SU-DHL-6 (cell line): Measurements from ENCODE around the gene VWA8.

Experiments
- H2AFZ ChIP-seq: fragments of 200-600 bp; sonication (generic); 2 replicates; pipeline ENCODE4 v1.6.1; 2014; ENCODE audit warnings: low read depth, mild to moderate bottlenecking, moderate library complexity, mixed read lengths, antibody characterized with exemption, low read length; ENCODE audit not compliant: severe bottlenecking
- H3F3A ChIP-seq: fragments of 200-600 bp; shearing (Covaris generic); 2 replicates; pipeline ENCODE4 v1.6.0; 2016; ENCODE audit warnings: antibody characterized with exemption, mild to moderate bottlenecking; ENCODE audit not compliant: insufficient read depth
- H3K27ac ChIP-seq: fragments of 200-600 bp; sonication (generic); 2 replicates; pipeline ENCODE4 v1.5.1; 2016; ENCODE audit warnings: low read depth, mild to moderate bottlenecking, low read length, moderate library complexity, mixed read lengths
- H3K27me3 ChIP-seq: fragments of 200-600 bp; sonication (generic), shearing (Covaris generic); 2 replicates; pipeline ENCODE4 v1.6.0; 2014; ENCODE audit warnings: mild to moderate bottlenecking, low read length
- H3K36me3 ChIP-seq: fragments of 200-600 bp; sonication (generic); 2 replicates; pipeline ENCODE4 v1.6.1; 2014; ENCODE audit warnings: mild to moderate bottlenecking, low read length, mixed read lengths
- H3K4me2 ChIP-seq: fragments of 300-600, 200-600 bp; shearing (Covaris generic), sonication (generic); 2 replicates; pipeline ENCODE4 v1.6.0; 2014; ENCODE audit warnings: low read length, low read depth, mild to moderate bottlenecking; ENCODE audit not compliant: poor library complexity, severe bottlenecking
- H3K4me3 ChIP-seq: fragments of 200-600 bp; sonication (generic); 2 replicates; pipeline ENCODE4 v1.5.1; 2014; ENCODE audit warnings: antibody characterized with exemption, low read length, mild to moderate bottlenecking, mixed read lengths; ENCODE audit not compliant: insufficient read depth, poor library complexity, severe bottlenecking
- H3K79me2 ChIP-seq: fragments of 200-600 bp; sonication (generic); 2 replicates; pipeline ENCODE4 v1.6.1; 2014; ENCODE audit warnings: mild to moderate bottlenecking, low read length, moderate library complexity; ENCODE audit not compliant: insufficient read depth
- H3K9ac ChIP-seq: fragments of 200-600 bp; sonication (generic); 2 replicates; pipeline ENCODE4 v1.7.0; 2014; ENCODE audit warnings: mild to moderate bottlenecking, low read length
- H3K9me2 ChIP-seq: fragments of 200-600 bp; sonication (generic); replicated peaks from 2 replicates; pipeline ENCODE4 v1.6.1; 2014; ENCODE audit warnings: low read length; ENCODE audit not compliant: insufficient read depth
- H3K9me3 ChIP-seq: fragments of 200-600 bp; sonication (generic); 2 replicates; pipeline ENCODE4 v1.6.1; 2014; ENCODE audit warnings: low read length, mixed read lengths; ENCODE audit not compliant: insufficient read depth
- H4K20me1 ChIP-seq: fragments of 200-600 bp; sonication (generic); 2 replicates; pipeline ENCODE4 v1.6.1; 2014; ENCODE audit warnings: low read depth, mild to moderate bottlenecking, antibody characterized with exemption, low read length, moderate library complexity, mixed read lengths
- CTCF ChIP-seq: fragments of 200-600 bp; sonication (generic); IDR thresholded peaks from one replicate; pipeline ENCODE4 v1.5.1; 2017; ENCODE audit warnings: antibody characterized with exemption, mild to moderate bottlenecking, low read length, moderate library complexity; ENCODE audit not compliant: insufficient read depth, poor library complexity, severe bottlenecking
- EZH2phosphoT487 ChIP-seq: fragments of 200-600 bp; sonication (generic), shearing (Covaris generic); conservative IDR thresholded peaks from 2 replicates; pipeline ENCODE4 v1.6.1; 2018; ENCODE audit warnings: mild to moderate bottlenecking, antibody characterized with exemption, low read length, moderate library complexity, mixed read lengths

The VWA8 gene

DNA sequence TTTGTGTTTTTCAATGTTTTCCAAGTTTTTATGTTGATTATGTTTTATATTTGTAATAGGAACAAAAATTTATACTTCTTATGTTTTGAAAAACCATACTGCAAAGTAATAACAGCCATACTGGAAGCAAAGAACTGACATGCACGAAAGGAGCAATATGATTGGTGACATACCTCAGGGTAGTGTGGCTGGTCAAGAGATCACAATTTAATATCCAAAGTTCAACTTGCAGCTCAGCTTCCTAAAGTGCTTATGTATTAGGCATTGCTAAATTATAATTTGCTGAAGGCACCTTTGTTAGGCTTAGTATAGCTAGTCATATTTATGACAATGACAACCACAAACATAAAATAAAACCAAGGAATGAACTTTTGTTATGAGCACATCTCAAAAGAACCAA lies 25.9 kb downstream of the VWA8 start:
- H3K79me2 ChIP-seq: no peaks in the 10 kb centered on the region
- no peak overlapping the region for H3K4me2 ChIP-seq
- H3K27me3 ChIP-seq: no peaks in the 10 kb centered on the region
- H4K20me1 ChIP-seq: no peaks in the 10 kb centered on the region
- H3K36me3 ChIP-seq: no peaks in the 10 kb centered on the region
- H3K4me3 ChIP-seq: no peak overlapping the region
- H2AFZ ChIP-seq: no peak overlapping the region
- no peak overlapping the region for H3K9ac ChIP-seq
- H3K9me3 ChIP-seq: no peaks in the 10 kb centered on the region
- no peak for TF ChIP-seq EZH2phosphoT487
- no peaks in the 10 kb centered on the region for H3F3A ChIP-seq
- no peaks in the 10 kb centered on the region for H3K9me2 ChIP-seq
- no peak overlapping the region for H3K27ac ChIP-seq

GRCh38 chr13:41934120-41934519 lies 26.8 kb downstream of the VWA8 start:
- no peak overlapping the region for H3K4me3 ChIP-seq
- no peak for TF ChIP-seq CTCF
- no peak for TF ChIP-seq EZH2phosphoT487

GRCh38 chr13:41931337-41931736 lies 29.6 kb downstream of the VWA8 start:
- Histone ChIP-seq H3K36me3 (no peaks in the 10 kb centered on the region), H2AFZ (no peak overlapping the region), H3K9ac (no peak overlapping the region), H3K27ac (no peak overlapping the region), H4K20me1 (no peaks in the 10 kb centered on the region), H3K27me3 (no peaks in the 10 kb centered on the region), H3F3A (no peaks in the 10 kb centered on the region), H3K9me2 (no peaks in the 10 kb centered on the region), H3K79me2 (no peaks in the 10 kb centered on the region; the same call in 1 of the 2 replicates), H3K9me3 (no peaks in the 10 kb centered on the region), H3K4me3 (no peak overlapping the region), H3K4me2 (no peak overlapping the region)
- TF ChIP-seq CTCF (no peak), EZH2phosphoT487 (no peak)

More at GRCh38 chr13:41934120-41934519, 26.8 kb downstream of the VWA8 start:
- H3K27me3 ChIP-seq: no peaks in the 10 kb centered on the region
- H4K20me1 ChIP-seq: no peaks in the 10 kb centered on the region
- no peak overlapping the region for H3K9ac ChIP-seq
- no peaks in the 10 kb centered on the region for H3K36me3 ChIP-seq
- H3K9me2 ChIP-seq: no peaks in the 10 kb centered on the region
- H2AFZ ChIP-seq: no peak overlapping the region
- no peaks in the 10 kb centered on the region; the same call in 1 of the 2 replicates for H3K79me2 ChIP-seq
- H3F3A ChIP-seq: no peaks in the 10 kb centered on the region
- no peak overlapping the region for H3K27ac ChIP-seq
- H3K4me2 ChIP-seq: no peak overlapping the region
- H3K9me3 ChIP-seq: no peaks in the 10 kb centered on the region

DNA sequence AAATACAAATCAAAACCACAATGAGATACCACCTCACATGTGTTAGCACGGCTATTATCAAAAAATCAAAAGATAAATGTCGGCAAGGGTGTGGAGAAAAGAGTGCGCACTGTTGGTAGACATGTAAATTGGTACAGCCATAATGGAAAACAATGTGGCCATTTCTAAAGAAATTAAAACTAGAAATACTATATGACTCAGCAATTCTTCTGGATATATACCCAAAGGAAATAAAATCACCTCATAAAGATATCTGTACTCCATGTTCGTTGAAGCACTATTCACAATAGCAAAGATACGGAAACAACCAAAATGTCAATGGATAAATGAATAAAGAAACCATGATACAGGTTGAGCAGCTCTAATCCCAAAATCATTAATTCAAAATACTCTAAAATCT lies 30.8 kb downstream of the VWA8 start:
- H3K9me2 ChIP-seq: no peaks in the 10 kb centered on the region
- H3K36me3 ChIP-seq: no peaks in the 10 kb centered on the region
- H3K4me2 ChIP-seq: no peak overlapping the region
- H4K20me1 ChIP-seq: no peaks in the 10 kb centered on the region
- H3K9me3 ChIP-seq: no peaks in the 10 kb centered on the region
- no peaks in the 10 kb centered on the region for H3K27me3 ChIP-seq
- H2AFZ ChIP-seq: no peak overlapping the region
- H3F3A ChIP-seq: no peaks in the 10 kb centered on the region
- TF ChIP-seq EZH2phosphoT487 (no peak), CTCF (no peak)
- H3K79me2 ChIP-seq: no peaks in the 10 kb centered on the region; the same call in 1 of the 2 replicates
- no peak overlapping the region for H3K27ac ChIP-seq
- H3K9ac ChIP-seq: no peak overlapping the region
- H3K4me3 ChIP-seq: no peak overlapping the region
